WERI-Rb-1 (cell line): Measurements from ENCODE around the gene SHISAL2A.
A peak's percentile ranks its signal among the peaks of the same experiment; 100 is the strongest.

Experiments
- DNase-seq: peaks from one replicate; pipeline ENCODE4 v3.0.0-alpha.2; 2020
- H3K27ac ChIP-seq: fragments of 250-450 bp; sonication (Bioruptor Pico); 2 replicates; pipeline ENCODE4 v1.5.1; 2020; ENCODE audit warnings: mild to moderate bottlenecking, moderate library complexity
- H3K27me3 ChIP-seq: fragments of 250-450 bp; sonication (Bioruptor Pico); 2 replicates; pipeline ENCODE4 v1.5.1; 2021; ENCODE audit warnings: mild to moderate bottlenecking, low read depth, moderate library complexity; ENCODE audit not compliant: insufficient read depth, severe bottlenecking
- H3K36me3 ChIP-seq: fragments of 250-450 bp; sonication (Bioruptor Pico); 2 replicates; pipeline ENCODE4 v1.5.1; 2020; ENCODE audit warnings: mild to moderate bottlenecking, moderate library complexity
- H3K4me3 ChIP-seq: 2 replicates; pipeline ENCODE4 v1.5.1; 2011; ENCODE audit warnings: low read depth, mild to moderate bottlenecking, control low read depth, low read length
- H3K9me3 ChIP-seq: fragments of 250-450 bp; sonication (Bioruptor Pico); 2 replicates; pipeline ENCODE4 v1.5.1; 2021; ENCODE audit warnings: mild to moderate bottlenecking, moderate library complexity; ENCODE audit not compliant: severe bottlenecking
- TF ChIP-seq, protein P1 (sequence below): IDR thresholded peaks from 2 replicates; pipeline ENCODE4 v1.5.1; 2011; ENCODE audit warnings: low read depth, mild to moderate bottlenecking, control low read depth, inconsistent platforms, low read length

SHISAL2A gene

DNA sequence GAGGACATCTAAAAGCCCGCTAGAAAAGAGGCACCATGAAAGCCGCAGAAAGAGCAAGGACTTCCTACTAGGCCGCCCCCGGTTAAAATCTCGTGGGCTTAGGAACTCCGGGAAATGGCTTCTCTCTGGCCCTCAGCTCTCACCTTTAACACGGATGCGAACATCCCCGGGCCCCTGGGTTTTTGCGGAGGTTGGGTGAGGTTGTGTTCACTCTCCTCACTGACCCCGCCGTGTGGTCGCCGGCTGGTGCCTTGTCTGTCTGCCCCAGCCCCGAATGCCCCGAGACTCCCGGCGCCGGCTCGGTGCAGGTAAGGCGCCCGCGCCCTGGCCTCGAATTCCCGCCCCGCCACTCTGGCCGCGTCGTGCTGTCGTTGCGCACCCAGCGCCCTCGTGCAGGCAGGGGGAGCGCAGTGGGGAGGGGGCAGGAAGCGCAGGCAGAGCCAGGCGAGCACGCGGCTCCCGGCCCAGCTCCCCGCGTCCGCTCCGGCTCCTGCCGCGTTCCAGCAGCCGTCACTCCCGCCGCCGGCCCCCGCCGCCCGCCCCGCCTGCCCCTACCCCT, at the start of gene SHISAL2A:
SHISAL2A (plus strand) TSS at position 437 of the 559 bp plus-strand sequence. CDS start 326 bp downstream, outside the sequence.
- peak within 1 kb of the TSS; percentile 6; the same call in 1 of the 2 replicates for H3K27ac ChIP-seq
- peak; percentile 65 for DNase-seq
- no peaks in the 10 kb centered on the region for H3K9me3 ChIP-seq
- TF ChIP-seq, protein P1, sequence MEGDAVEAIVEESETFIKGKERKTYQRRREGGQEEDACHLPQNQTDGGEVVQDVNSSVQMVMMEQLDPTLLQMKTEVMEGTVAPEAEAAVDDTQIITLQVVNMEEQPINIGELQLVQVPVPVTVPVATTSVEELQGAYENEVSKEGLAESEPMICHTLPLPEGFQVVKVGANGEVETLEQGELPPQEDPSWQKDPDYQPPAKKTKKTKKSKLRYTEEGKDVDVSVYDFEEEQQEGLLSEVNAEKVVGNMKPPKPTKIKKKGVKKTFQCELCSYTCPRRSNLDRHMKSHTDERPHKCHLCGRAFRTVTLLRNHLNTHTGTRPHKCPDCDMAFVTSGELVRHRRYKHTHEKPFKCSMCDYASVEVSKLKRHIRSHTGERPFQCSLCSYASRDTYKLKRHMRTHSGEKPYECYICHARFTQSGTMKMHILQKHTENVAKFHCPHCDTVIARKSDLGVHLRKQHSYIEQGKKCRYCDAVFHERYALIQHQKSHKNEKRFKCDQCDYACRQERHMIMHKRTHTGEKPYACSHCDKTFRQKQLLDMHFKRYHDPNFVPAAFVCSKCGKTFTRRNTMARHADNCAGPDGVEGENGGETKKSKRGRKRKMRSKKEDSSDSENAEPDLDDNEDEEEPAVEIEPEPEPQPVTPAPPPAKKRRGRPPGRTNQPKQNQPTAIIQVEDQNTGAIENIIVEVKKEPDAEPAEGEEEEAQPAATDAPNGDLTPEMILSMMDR, result no peak
- H3K36me3 ChIP-seq, result no peaks in the 10 kb centered on the region
- peak within 1 kb of the TSS; percentile 35 for H3K4me3 ChIP-seq
- H3K27me3 ChIP-seq, result peaks cover 2% of the 10 kb centered on the region

DNA sequence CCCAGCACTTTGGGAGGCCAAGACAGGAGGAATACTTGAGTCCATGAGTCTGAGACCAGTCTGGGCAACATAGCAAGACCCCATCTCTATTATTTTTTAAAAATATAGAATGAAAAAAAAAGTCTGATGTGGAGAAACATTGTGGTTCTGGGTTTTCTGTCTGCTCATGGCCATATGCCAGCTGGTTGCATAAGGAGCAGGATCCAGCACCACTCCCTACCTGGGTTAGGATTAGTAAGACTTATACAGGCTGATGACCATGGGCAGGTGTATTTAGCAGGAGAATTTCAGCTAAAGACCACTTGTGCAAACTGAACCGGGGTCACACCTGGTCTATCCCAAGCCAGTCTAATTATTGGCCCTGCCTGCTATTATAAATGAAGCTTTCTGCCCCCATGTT, 47.5 kb upstream of the SHISAL2A start:
- no peak overlapping the region for H3K27ac ChIP-seq
- no peaks in the 10 kb centered on the region for H3K9me3 ChIP-seq
- H3K27me3 ChIP-seq, result no peaks in the 10 kb centered on the region
- H3K4me3 ChIP-seq, result no peak overlapping the region
- no peak for DNase-seq
- TF ChIP-seq, protein P1, result no peak
- H3K36me3 ChIP-seq, result no peaks in the 10 kb centered on the region

DNA sequence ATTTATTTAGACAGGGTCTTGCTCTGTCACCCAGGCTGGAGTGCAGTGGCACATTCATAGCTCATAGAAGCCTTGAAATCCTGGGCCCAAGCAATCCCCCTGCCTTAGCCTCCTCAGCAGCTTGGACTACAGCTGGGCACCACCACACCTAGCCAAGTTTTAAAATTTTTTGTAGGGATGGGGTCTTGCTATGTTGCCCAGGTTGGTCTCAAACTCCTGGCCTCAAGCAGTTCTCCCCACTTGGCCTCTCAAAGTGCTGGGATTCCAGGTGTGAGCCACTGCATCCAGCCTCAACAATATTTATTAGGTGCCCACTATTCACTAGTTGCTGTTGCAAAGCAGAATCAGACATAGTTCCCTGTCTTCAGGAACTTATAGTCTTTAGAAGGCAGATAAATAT, 44.9 kb upstream of the SHISAL2A start:
- no peak overlapping the region for H3K27ac ChIP-seq

DNA sequence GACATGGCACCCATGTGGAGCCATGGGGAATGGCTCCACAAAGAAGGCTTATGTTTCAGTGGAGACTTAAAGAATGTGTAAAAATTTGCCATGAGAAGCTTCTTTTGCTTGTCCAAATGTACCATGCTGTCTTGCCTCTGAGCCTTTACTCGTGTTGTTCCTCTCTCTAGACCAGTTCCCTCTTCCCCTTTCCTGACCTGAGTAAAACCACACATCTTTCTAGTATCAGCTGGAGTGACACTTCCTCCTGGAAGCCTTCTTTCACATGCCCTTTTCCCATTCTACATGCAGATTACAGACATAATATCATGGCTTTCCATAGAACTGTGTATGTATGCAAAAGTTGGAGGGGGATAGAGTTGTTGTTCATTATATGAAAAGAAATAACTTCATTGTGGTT, 44.4 kb upstream of the SHISAL2A start:
- Histone ChIP-seq H3K27ac (no peak overlapping the region), H3K36me3 (no peaks in the 10 kb centered on the region)

More for the DNA sequence above, 44.9 kb upstream of the SHISAL2A start:
- H3K27me3 ChIP-seq, result no peaks in the 10 kb centered on the region
- DNase-seq, result no peak
- no peaks in the 10 kb centered on the region for H3K9me3 ChIP-seq
- no peaks in the 10 kb centered on the region for H3K36me3 ChIP-seq
- TF ChIP-seq, protein P1, result no peak
- no peak overlapping the region for H3K4me3 ChIP-seq

DNA sequence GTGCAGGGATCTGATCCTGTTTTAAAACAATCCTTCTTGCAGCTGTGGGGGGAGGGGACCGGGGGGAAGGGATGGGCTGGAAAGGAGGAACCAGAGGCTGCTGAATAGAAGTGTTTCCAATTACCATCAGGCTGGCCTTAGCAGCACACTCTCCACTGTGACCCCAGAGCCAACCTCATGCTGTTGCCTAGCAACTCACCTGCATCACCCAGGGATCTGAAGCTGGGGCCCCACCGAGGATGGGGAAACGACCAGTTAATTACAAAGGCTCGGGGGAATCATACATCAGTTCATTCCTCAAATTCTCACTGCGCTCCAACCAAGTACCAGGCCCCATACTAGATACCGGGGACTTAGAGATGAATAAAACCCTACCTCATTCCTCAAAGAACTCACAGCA, 42.7 kb upstream of the SHISAL2A start:
- no peak for DNase-seq
- TF ChIP-seq, protein P1, result no peak
- Histone ChIP-seq H3K36me3 (no peaks in the 10 kb centered on the region), H3K27ac (no peak overlapping the region), H3K4me3 (no peak overlapping the region), H3K27me3 (no peaks in the 10 kb centered on the region), H3K9me3 (no peaks in the 10 kb centered on the region)

More for the DNA sequence above, 44.4 kb upstream of the SHISAL2A start:
- no peak overlapping the region for H3K4me3 ChIP-seq
- TF ChIP-seq, protein P1, result no peak
- H3K9me3 ChIP-seq, result no peaks in the 10 kb centered on the region
- H3K27me3 ChIP-seq, result no peaks in the 10 kb centered on the region
- no peak for DNase-seq
